Neuronal stem cell (in vitro differentiated cells): ENCODE measurements around the gene BCAS1.

Experiments used
- DNase-seq: peaks from one replicate; pipeline ENCODE4 v3.0.0-alpha.2; 2013; ENCODE audit warnings: low spot score
- H2AFZ ChIP-seq: one replicate; pipeline ENCODE4 v1.6.1; 2013; ENCODE audit warnings: mild to moderate bottlenecking, low read length, inconsistent platforms
- H2AK5ac ChIP-seq: 2 replicates; pipeline ENCODE4 v1.6.1; 2013; ENCODE audit warnings: low read depth, mild to moderate bottlenecking, inconsistent platforms, low read length, moderate library complexity, mixed read lengths
- H2BK120ac ChIP-seq: 2 replicates; pipeline ENCODE4 v1.6.1; 2013; ENCODE audit warnings: low read depth, mild to moderate bottlenecking, inconsistent platforms, low read length, moderate library complexity, mixed read lengths
- H2BK12ac ChIP-seq: one replicate; pipeline ENCODE4 v1.6.1; 2013; ENCODE audit warnings: low read length, inconsistent platforms
- H2BK15ac ChIP-seq: 2 replicates; pipeline ENCODE4 v1.6.1; 2013; ENCODE audit warnings: mild to moderate bottlenecking, low read length, inconsistent platforms, mixed read lengths
- H2BK5ac ChIP-seq: one replicate; pipeline ENCODE4 v1.6.1; 2013; ENCODE audit warnings: inconsistent platforms, mild to moderate bottlenecking, low read length, moderate library complexity
- H3K14ac ChIP-seq: one replicate; pipeline ENCODE4 v1.6.1; 2013; ENCODE audit warnings: low read length, inconsistent platforms
- H3K18ac ChIP-seq: 2 replicates; pipeline ENCODE4 v1.6.1; 2013; ENCODE audit warnings: low read length, inconsistent platforms
- H3K23ac ChIP-seq: 2 replicates; pipeline ENCODE4 v1.6.1; 2013; ENCODE audit warnings: low read depth, mild to moderate bottlenecking, mixed read lengths, low read length, inconsistent platforms; ENCODE audit not compliant: poor library complexity
- H3K27ac ChIP-seq: replicated peaks from 3 replicates; pipeline ENCODE4 v1.5.1; 2013; ENCODE audit warnings: low read length, inconsistent platforms
- H3K27me3 ChIP-seq, 3 experiments: 2 replicates each; pipeline ENCODE4 v1.6.1; 2013; ENCODE audit warnings: low read length in 3 of 3, mild to moderate bottlenecking in 2 of 3, inconsistent platforms in 1 of 3, low read depth in 1 of 3, mixed read lengths in 1 of 3, moderate library complexity in 1 of 3; ENCODE audit not compliant: control insufficient read depth in 3 of 3, insufficient read depth in 3 of 3
- H3K36me3 ChIP-seq, 2 donors: replicated peaks in 1 of 2; 2 replicates each; pipeline ENCODE4 v1.6.1; 2013; ENCODE audit warnings: low read length in 2 of 2; ENCODE audit not compliant: control insufficient read depth in 2 of 2, insufficient read depth in 2 of 2
- H3K4ac ChIP-seq: 2 replicates; pipeline ENCODE4 v1.6.1; 2013; ENCODE audit warnings: inconsistent platforms, mild to moderate bottlenecking, low read length, moderate library complexity
- H3K4me1 ChIP-seq, 2 donors: 1 replicate in 1 of 2; 2 replicates in 1 of 2; pipeline ENCODE4 v1.6.1; 2013; ENCODE audit warnings: low read length in 2 of 2, low read depth in 1 of 2; ENCODE audit not compliant: control insufficient read depth in 2 of 2, insufficient read depth in 1 of 2
- H3K4me2 ChIP-seq: one replicate; pipeline ENCODE4 v1.6.1; 2013; ENCODE audit warnings: mild to moderate bottlenecking, low read length, inconsistent platforms; ENCODE audit not compliant: insufficient read depth, poor library complexity, severe bottlenecking
- H3K4me3 ChIP-seq, 2 donors: 2 replicates each; pipeline ENCODE4 v1.5.1; 2013; ENCODE audit warnings: low read length in 2 of 2, mild to moderate bottlenecking in 2 of 2, inconsistent platforms in 1 of 2, moderate library complexity in 1 of 2
- H3K79me1 ChIP-seq: one replicate; pipeline ENCODE4 v1.6.1; 2013; ENCODE audit warnings: low read depth, mild to moderate bottlenecking, inconsistent platforms, low read length, moderate library complexity
- H3K9ac ChIP-seq: one replicate; pipeline ENCODE4 v1.6.1; 2013; ENCODE audit warnings: mild to moderate bottlenecking, low read depth, low read length, inconsistent platforms; ENCODE audit not compliant: poor library complexity
- H3K9me3 ChIP-seq, 2 donors: replicated peaks in 1 of 2; 2 replicates each; pipeline versions ENCODE3 to v1.6.1; 2013; ENCODE audit warnings: low read length in 2 of 2, mild to moderate bottlenecking in 2 of 2, inconsistent platforms in 1 of 2, low read depth in 1 of 2, mixed read lengths in 1 of 2, moderate library complexity in 1 of 2; ENCODE audit not compliant: control insufficient read depth in 2 of 2, insufficient read depth in 1 of 2
- H4K8ac ChIP-seq: one replicate; pipeline ENCODE4 v1.6.1; 2013; ENCODE audit warnings: low read depth, mild to moderate bottlenecking, inconsistent platforms, low read length, moderate library complexity
- H4K91ac ChIP-seq: one replicate; pipeline ENCODE4 v1.6.1; 2013; ENCODE audit warnings: low read length, low read depth, mild to moderate bottlenecking, inconsistent platforms; ENCODE audit not compliant: poor library complexity
- WGBS, 2 donors: extraction: QIAGEN DNeasy Blood & Tissue Kit; methylation state at CpG; one replicate each; pipeline ENCODE4 v1.1.7; 2013; ENCODE audit warnings: missing lambda C conversion rate in 2 of 2, mixed read lengths in 1 of 2; ENCODE audit not compliant: insufficient read length in 2 of 2, insufficient replicate concordance in 1 of 2; ENCODE audit errors: extremely low coverage in 2 of 2; 5-methylcytosine and 5-hydroxymethylcytosine counted together

Gene BCAS1

DNA sequence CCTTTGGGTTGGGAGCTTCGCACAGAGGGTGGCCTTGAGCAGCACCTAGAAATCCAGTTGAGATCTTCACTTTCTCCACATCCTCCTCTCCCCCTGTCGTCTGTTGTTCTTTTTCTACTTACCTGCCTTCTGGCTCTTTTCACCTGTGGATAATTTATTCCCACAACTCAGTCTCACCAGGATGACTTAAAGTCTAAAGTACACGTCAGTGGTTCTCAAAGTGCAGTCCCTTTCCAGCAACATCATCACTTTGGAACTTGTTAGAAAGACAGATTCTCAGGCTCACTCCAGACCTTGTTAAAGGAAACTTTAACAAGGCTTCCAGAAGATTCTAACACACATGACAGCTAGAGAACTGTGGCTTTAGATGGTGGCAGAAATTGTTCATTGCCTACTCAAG, 27.7 kb upstream of the BCAS1 start:
- DNase-seq = no peak
- Histone ChIP-seq H3K27me3 (peaks cover 0 to 3% (median 0%) of the 10 kb centered on the region in 3 experiments), H3K4me3 (no peak overlapping the region), H3K4me2 (no peak overlapping the region), H3K18ac (no peak overlapping the region), H3K9me3 (no peaks in the 10 kb centered on the region), H3K36me3 (no peaks in the 10 kb centered on the region), H2AK5ac (no peak overlapping the region), H2BK15ac (no peak overlapping the region), H4K91ac (no peak overlapping the region), H3K23ac (no peak overlapping the region), H2AFZ (no peak overlapping the region), H3K4me1 (peaks cover 0 to 4% of the 10 kb centered on the region in 2 donors), H2BK120ac (no peak overlapping the region), H2BK12ac (no peak overlapping the region), H3K14ac (no peak overlapping the region), H2BK5ac (no peak overlapping the region), H3K9ac (no peak overlapping the region), H3K27ac (no peak overlapping the region), H3K4ac (no peak overlapping the region), H3K79me1 (no peaks in the 10 kb centered on the region), H4K8ac (no peak overlapping the region)
- WGBS, 2 donors = no CpG with 5 or more reads among the region's 3 CpGs

DNA sequence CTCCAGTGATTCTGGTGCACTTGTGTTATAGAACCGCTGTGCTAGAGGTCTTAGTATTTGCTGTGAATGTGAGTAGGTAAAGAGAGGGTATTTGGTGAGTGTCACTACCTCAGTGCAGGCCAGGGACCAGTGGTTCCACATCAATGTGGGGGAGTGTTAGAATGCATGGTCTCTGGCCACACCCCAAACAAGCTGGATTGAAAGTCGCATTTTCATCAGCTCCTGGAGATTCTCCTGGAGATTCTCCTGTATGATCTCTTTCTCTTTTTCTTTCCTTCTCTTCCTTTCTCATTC, 26.8 kb upstream of the BCAS1 start:
- no peak overlapping the region for H2BK15ac ChIP-seq
- no CpG with 5 or more reads among the region's 2 CpGs for WGBS, 2 donors
- no peak overlapping the region for H3K4ac ChIP-seq

DNA sequence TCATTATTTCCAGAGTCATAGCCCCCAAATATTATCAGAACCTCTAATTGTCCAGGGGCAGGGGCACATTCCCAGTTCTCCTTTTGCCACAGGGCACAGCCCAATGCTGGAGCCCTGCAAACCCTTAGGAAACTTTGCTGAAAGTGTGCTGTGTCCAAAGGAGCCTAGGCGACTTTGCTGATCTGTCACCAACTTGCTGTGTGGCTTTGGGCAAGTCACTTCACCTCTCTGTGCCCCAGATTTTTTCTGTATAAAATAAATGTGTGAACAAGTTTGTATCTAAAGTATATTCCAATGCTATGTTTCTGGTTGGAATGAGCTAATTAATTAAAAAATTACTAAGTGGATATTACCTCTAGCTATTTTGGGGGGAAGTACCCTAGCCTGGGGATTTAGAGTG, 25.4 kb upstream of the BCAS1 start:
- no peak overlapping the region for H3K4me3 ChIP-seq

More for the DNA sequence above, 26.8 kb upstream of the BCAS1 start:
- Histone ChIP-seq H3K23ac (no peak overlapping the region), H2AK5ac (no peak overlapping the region), H2BK5ac (no peak overlapping the region), H2BK12ac (no peak overlapping the region), H3K4me1 (peaks cover 0 to 4% of the 10 kb centered on the region in 2 donors), H3K36me3 (no peaks in the 10 kb centered on the region), H3K9me3 (no peaks in the 10 kb centered on the region), H4K8ac (no peak overlapping the region), H3K4me3 (peak overlapping the region in 1 of 2 donors; percentile 16), H3K18ac (no peak overlapping the region), H3K4me2 (no peak overlapping the region), H3K27me3 (peaks cover 0 to 3% (median 0%) of the 10 kb centered on the region in 3 experiments), H3K27ac (no peak overlapping the region), H4K91ac (no peak overlapping the region), H2AFZ (no peak overlapping the region), H3K79me1 (no peaks in the 10 kb centered on the region), H2BK120ac (no peak overlapping the region), H3K9ac (no peak overlapping the region), H3K14ac (no peak overlapping the region)
- DNase-seq = no peak

DNA sequence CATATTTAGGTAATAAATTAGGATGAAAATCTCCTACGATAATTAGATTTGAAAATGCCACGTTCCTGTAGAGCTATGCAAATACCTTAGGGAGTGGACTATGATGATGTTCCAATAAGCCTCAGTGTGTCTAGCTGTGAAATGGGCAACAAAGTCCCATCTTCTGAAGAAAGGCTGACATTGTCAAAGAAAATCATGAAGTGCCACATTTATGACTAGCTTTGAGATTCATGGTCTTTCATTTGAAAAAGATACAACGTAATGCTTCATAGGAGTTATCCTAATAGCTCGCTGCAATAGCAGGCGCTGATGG, 23.8 kb upstream of the BCAS1 start:
- WGBS, 2 donors = no CpG with 5 or more reads among the region's 5 CpGs
- no peak overlapping the region for H2BK5ac ChIP-seq
- no peak for DNase-seq

More for the DNA sequence above, 25.4 kb upstream of the BCAS1 start:
- Histone ChIP-seq H3K27ac (no peak overlapping the region), H3K18ac (no peak overlapping the region), H2BK15ac (no peak overlapping the region), H3K79me1 (no peaks in the 10 kb centered on the region), H3K9me3 (no peaks in the 10 kb centered on the region), H4K8ac (no peak overlapping the region), H2AFZ (no peak overlapping the region), H2AK5ac (no peak overlapping the region), H3K4me1 (peaks cover 0 to 4% of the 10 kb centered on the region in 2 donors), H4K91ac (no peak overlapping the region), H2BK120ac (no peak overlapping the region), H3K4ac (no peak overlapping the region), H3K9ac (no peak overlapping the region), H3K4me2 (no peak overlapping the region), H2BK12ac (no peak overlapping the region), H3K36me3 (no peaks in the 10 kb centered on the region), H3K14ac (no peak overlapping the region), H3K23ac (no peak overlapping the region), H3K27me3 (peaks cover 0 to 3% (median 0%) of the 10 kb centered on the region in 3 experiments), H2BK5ac (no peak overlapping the region)
- no CpG with 5 or more reads among the region's 1 CpG for WGBS, 2 donors
- DNase-seq = no peak

More for the DNA sequence above, 23.8 kb upstream of the BCAS1 start:
- no peak overlapping the region for H3K4me2 ChIP-seq
- H3K14ac ChIP-seq = no peak overlapping the region
- no peak overlapping the region for H3K9ac ChIP-seq
- no peak overlapping the region for H4K91ac ChIP-seq
- no peak overlapping the region for H2BK120ac ChIP-seq
- H3K18ac ChIP-seq = no peak overlapping the region
- no peak overlapping the region for H3K4me3 ChIP-seq
- H2AFZ ChIP-seq = no peak overlapping the region
- no peak overlapping the region for H3K4ac ChIP-seq
- H2BK12ac ChIP-seq = no peak overlapping the region
- no peak overlapping the region for H2AK5ac ChIP-seq
- no peaks in the 10 kb centered on the region for H3K9me3 ChIP-seq
- no peak overlapping the region for H3K23ac ChIP-seq
- peaks cover 0 to 4% of the 10 kb centered on the region in 2 donors for H3K4me1 ChIP-seq
- peaks cover 0 to 5% (median 0%) of the 10 kb centered on the region in 3 experiments for H3K27me3 ChIP-seq
- H2BK15ac ChIP-seq = no peak overlapping the region
- H3K27ac ChIP-seq = no peak overlapping the region
- no peaks in the 10 kb centered on the region for H3K36me3 ChIP-seq
- no peaks in the 10 kb centered on the region for H3K79me1 ChIP-seq
- H4K8ac ChIP-seq = no peak overlapping the region
